Superior temporal gyrus (tissue), 1 donor: ENCODE results near the gene IL1RAPL1.
A peak's percentile ranks its signal among the peaks of the same experiment; 100 is the strongest.
"Not testable (repeated sequence)": the region's sequence is repeated elsewhere in the genome, so short reads cannot be mapped to it uniquely, and the experiment has no call there.

Experiments used
- DNase-seq: peaks from one replicate; pipeline ENCODE4 v3.0.0-alpha.2; 2016; ENCODE audit errors: extremely low spot score

IL1RAPL1 gene

DNA sequence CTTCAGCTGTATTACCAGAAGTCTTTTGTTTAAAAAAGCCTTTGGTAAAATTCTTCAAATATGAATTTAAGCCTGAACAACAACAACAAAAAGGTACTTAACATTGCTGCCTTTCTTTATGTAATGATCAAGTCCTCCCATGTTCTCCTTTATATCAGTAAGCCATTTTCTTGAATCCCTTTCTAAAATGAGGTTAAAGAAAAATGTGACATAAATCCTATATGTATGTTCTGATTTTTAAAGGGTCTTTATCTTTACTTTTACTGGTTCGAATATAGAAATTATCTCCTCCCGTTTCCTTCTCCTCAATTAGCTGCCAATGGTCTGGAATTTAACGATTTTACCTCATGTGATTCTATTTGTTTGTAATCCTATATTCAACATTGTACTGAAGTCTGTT is 522.8 kb downstream of the IL1RAPL1 start:
- no peak for DNase-seq

DNA sequence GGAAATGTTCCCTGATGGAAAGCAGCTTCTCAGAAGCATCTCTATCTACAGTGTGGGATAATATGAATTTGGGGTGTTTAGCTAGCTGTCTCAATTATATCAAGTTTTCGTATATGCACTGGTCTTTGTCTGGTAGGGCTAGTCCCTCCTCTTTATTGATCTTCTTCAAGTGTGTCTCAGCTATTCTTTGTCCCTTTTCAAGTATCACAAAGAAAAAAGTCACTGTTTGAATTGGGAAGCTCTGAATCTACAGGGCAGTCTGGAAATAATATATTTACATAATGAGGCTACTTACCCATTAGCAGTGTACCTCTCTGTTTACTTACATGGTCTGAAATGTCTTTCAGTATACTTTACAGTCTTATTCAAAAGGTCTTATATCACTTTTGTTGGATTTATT is 526.0 kb downstream of the IL1RAPL1 start:
- no peak for DNase-seq

GRCh38 chrX:29122817-29123216 is 535.6 kb downstream of the IL1RAPL1 start:
- not testable (repeated sequence) for DNase-seq

DNA sequence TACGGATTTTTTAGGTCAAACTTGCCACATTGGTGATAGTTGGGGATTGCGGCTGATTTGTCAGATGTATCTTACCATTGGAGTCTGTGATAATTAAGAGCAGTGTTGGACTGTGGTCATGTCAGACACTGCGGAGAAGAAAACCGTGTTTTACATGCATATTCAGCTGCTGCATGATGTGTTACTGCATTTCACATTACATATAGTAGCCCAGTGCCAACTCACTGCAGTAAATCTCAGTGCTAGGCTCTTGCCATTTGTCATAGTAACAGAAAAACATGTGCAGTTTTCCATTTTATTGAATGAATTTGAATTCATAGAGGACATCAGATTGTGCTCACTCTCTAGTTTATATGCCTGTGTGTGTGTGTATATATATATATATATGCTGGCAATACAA is 543.7 kb downstream of the IL1RAPL1 start:
- DNase-seq: no peak

DNA sequence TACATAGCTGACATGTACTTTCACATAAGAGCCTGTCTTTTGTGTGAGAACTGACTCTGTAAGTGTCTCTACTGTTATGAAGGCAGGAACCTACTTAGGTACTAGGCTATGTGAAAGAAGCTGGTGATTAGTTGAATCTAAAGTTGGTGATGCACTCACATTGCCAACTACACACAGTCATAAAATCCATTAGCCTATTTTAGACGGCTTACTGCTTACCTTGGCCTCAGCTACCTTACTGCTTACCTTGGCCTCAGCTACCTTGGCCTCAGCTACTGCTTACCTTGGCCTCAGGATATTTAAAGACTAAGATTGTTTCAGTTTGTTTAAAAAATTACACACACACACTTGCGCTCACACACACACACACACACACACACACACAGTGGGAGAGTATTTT is 549.7 kb downstream of the IL1RAPL1 start:
- no peak for DNase-seq

DNA sequence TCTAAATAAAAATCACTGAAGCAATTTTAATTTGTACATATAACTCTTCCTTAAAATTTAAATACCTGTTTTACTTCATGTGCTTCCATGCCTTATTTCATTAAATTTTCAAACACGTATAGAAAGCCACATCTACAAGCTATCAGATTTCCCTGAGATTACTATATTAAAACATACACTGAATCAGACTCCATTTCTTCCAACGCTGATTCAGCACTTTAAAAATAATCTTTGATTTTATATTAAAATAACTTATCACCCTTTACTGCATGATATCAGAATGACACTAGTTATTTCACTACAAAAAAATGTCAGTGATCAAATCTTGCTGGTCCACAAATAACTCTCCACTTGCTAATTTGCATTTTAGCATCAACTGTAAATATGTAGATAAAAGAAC is 550.8 kb downstream of the IL1RAPL1 start:
- no peak for DNase-seq

- DNase-seq: no peak
Observed at GRCh38 chrX:29143356-29143755, 556.1 kb downstream of the IL1RAPL1 start.

DNA sequence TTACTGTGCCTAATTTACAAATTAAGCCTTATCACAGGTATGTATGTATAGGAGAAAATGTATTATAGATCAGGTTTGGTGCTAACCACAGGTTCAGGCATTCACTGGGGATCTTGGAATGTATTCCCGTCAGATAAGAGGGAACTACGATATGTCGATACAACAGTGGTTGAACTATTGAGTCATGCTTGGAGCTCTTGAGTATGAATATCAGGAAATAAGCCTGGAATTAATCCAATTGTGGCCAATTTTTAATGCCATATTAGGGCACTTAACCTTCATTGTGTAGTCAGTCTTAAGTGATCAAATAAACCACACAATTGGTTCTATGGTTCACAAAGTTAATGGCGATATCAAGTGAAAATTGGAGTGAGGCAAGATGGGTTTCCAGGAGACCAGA is 556.5 kb downstream of the IL1RAPL1 start:
- DNase-seq: no peak

DNA sequence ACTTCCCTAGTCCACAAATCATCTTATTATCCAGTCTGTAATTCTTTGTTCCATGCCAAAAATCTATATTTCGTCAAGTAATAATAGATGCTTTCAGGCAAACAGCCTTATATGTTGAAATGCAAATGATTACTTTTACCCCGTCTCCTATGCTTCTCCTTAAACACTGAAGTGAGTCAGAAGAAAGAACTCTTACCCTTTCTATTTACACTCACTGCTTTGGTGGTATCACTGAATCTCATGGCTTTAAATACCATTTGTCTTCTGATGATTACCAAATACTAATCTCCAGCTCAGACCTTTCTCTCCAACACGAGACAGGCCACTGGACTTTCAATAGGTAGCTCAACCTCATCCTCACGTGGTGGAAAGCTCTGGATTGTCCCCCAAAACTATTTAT is 558.1 kb downstream of the IL1RAPL1 start:
- DNase-seq: no peak

DNA sequence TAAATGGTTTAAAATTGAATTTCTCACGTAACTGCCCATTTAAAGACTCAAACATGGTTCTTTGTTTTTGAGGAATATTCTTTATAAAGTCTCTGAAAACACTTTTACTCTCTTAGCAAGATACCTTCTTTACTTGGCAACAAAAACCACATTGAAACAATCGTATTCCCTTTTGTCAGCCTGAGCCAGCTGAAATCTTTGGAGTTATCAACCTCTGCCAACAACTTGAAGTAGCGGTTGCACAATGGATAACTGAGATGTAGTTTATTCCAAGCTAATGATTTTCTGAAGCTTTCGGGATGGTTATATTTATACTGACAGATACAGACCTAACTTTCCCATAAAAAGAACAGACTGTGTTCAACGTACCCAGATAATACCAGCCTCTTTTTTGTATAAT is 561.3 kb downstream of the IL1RAPL1 start:
- no peak for DNase-seq

- peak; percentile 56 for DNase-seq
Observed at GRCh38 chrX:29155286-29155685, 568.0 kb downstream of the IL1RAPL1 start.

DNA sequence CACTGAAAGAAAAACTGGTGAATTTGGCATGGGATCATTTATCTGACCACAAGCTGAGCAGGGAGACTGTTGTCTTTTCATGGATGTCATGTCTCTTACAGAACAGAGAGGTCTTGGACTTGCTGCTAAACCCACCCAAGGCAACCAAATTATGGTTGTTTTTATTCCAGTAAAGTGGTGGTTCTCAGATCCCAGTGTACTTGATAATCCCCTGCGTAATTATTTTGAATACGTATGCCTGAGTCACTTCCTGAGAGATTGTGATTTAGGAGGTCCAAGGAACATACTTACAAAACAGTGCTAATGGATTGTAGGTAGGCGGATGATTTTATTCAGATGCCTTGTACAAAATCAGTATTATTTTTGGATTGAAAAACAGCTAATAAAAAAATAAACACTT is 585.6 kb downstream of the IL1RAPL1 start:
- DNase-seq: no peak

- no peak for DNase-seq
Observed at GRCh38 chrX:29187264-29187663, 600.0 kb downstream of the IL1RAPL1 start.

DNA sequence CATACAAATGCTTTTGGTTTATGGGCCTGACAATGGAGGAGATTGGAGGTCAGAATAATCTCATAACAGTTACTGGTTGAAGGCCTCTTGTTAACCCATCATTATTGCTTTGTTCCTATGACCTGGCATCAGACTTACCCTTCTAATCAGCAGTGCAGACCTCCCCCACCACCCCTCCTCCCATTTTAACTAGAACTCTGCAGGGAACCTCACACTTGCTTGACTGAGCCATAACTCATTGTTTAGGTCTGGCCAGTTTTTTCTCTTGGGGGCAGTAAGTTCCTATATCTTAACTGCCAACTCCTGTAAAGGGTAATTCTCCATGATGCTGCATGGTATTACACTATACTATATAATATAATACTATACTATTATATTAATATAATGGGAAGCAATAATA is 609.3 kb downstream of the IL1RAPL1 start:
- no peak for DNase-seq

- DNase-seq: no peak
Observed at GRCh38 chrX:29215251-29215650, 628.0 kb downstream of the IL1RAPL1 start.

DNA sequence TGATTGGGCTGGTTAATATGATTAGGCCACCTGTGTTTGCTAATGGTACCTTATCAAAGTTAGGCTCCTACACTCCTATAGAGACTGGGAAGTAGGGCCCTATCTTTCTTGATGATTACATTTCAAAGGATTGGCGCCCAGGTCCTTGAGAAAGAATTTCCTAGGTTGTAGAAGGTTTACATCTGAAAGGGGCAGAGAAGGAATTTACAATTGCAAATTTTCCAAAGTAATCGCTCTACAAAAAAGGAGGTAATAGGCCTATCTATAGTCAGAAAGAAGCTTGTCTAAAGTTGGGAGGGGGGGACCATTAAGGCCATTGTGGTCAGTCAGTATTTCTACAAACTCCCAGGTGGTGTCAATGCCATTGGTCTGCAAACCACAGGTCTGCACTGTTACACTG is 638.4 kb downstream of the IL1RAPL1 start:
- DNase-seq: no peak

DNA sequence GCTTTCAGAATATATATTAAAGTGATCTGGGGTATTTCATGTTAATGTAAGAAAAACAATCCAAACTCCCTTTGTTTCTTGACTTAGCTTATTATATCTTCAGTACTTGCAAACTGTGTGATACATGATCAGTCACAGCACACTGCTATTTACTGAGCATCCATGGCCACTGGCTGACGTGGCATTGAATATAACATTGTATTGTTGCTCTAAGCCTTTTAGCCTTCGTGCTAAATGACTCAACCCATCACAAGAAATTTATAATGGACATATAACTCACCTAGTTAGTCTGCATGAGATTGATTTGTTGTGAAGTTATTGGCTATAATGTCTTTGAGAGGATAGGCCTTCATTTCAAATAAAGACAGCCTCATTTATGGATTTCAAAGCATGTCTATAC is 642.6 kb downstream of the IL1RAPL1 start:
- DNase-seq: no peak

DNA sequence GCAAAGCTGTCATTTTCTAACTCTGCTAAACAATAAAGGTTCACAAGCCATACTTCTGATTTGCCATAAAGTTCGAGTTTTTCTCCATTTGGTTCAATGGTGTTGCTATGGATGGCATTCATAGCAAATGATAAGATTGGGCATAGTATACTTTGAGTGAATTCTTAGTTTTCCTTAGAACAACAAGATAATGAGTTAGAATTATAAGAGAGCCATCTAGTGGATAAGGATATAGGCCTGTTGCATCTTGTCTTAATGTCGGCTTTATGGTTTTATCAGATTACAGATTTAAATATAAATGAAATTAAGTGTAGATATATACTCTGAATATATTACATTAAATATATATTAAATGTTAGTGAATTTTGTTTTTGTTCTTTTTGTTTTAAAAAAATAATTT is 644.6 kb downstream of the IL1RAPL1 start:
- peak; percentile 53 for DNase-seq

- no peak for DNase-seq
Observed at GRCh38 chrX:29233592-29234183, 646.4 kb downstream of the IL1RAPL1 start.

DNA sequence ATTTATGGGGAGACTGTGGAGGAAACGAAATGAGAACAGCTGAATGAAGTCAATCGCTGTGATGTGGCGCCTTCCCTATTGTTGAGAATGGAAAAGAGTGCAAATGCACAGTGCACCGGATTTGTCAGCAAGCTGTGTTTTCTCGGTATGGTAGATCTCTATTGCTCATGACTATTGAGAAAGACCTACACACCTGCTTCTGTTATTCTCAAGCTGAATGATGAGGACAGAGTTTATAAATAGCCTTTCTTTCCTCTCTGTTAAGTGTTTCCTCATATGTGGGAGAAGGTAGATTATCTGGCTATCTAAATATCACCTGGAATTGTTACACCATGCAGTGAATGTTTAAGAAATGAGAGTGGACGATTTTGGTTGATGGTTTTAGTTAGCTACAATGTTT is 650.7 kb downstream of the IL1RAPL1 start:
- no peak for DNase-seq

GRCh38 chrX:29241809-29242208 is 654.6 kb downstream of the IL1RAPL1 start:
- DNase-seq: no peak

GRCh38 chrX:29242856-29243255 is 655.6 kb downstream of the IL1RAPL1 start:
- no peak for DNase-seq

- no peak for DNase-seq
Observed at GRCh38 chrX:29243942-29244341, 656.7 kb downstream of the IL1RAPL1 start.

- DNase-seq: no peak
Observed at GRCh38 chrX:29254515-29254914, 667.3 kb downstream of the IL1RAPL1 start.
